Measurements from ENCODE around the gene HRH2.

DNA sequence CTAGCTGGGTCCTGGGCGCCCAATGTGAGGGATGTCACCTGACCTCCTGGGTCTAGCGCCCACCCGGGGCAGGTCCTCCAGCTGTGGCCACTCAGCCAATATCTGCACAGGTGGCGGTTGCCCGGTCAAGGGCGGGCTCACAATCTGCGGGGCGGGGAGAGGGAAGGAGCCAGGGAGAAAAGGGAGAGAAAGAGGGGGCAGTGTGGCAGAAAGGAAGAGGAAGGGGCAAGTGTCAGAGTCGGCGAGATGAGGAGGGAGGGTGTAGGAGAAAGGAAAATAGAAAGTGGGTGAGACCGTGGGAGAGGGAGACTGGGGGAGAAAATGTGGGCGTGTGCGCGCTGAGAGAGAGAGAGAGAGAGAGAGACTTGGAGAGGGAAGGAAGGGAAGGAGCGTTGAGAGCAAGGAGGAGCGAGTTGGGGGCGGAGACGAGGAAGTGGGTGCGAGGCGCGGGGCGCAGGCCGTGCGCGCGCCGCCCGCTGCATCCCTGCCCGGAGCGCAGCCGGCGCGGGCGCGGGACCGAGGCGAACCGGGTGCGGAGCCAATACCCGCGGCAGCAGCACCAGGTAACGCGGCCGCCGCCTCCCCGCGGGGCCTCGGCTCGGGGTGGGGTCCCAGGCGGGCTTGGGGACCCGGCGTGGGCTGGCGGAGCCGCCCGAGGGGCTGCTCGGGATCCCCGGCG, at the start of gene HRH2:
- TF ChIP-seq, protein P1, sequence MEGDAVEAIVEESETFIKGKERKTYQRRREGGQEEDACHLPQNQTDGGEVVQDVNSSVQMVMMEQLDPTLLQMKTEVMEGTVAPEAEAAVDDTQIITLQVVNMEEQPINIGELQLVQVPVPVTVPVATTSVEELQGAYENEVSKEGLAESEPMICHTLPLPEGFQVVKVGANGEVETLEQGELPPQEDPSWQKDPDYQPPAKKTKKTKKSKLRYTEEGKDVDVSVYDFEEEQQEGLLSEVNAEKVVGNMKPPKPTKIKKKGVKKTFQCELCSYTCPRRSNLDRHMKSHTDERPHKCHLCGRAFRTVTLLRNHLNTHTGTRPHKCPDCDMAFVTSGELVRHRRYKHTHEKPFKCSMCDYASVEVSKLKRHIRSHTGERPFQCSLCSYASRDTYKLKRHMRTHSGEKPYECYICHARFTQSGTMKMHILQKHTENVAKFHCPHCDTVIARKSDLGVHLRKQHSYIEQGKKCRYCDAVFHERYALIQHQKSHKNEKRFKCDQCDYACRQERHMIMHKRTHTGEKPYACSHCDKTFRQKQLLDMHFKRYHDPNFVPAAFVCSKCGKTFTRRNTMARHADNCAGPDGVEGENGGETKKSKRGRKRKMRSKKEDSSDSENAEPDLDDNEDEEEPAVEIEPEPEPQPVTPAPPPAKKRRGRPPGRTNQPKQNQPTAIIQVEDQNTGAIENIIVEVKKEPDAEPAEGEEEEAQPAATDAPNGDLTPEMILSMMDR (IDR thresholded peaks at IDR 0.05; ENCODE audit: low read depth, low read length, poor library complexity, severe bottlenecking) = no peak
- no peak for TF ChIP-seq EZH2phosphoT487 (IDR thresholded peaks at IDR 0.05; ENCODE audit: borderline replicate concordance, low read length)
